ENCODE data around the gene PROC. TPM values are rescaled to one million over a fixed set of nuclear protein-coding genes. Genes with fewer than 3 reads are reported as not detected.

PROC gene
- total RNA-seq, 1 experiment from 2014 or later: 1.1 TPM

GRCh38 chr2:127419448-127420038 is 1.3 kb downstream of the PROC start:
- CTCF ChIA-PET: interaction anchor here (0.6 kb wide), 1 partner anchor 60 kb away, joined by 3 read pairs; no protein-coding TSS in a partner anchor
- Histone ChIP-seq H3K4me3 (ENCODE audit: low read depth in 2 of 2, low read length in 2 of 2) (no peak overlapping the region), H3K4me1 (ENCODE audit: control insufficient read depth, insufficient read depth, low read length) (peaks cover 40% of the 10 kb centered on the region), H3K9me3 (ENCODE audit: control insufficient read depth, insufficient read depth, low read depth, low read length) (no peaks in the 10 kb centered on the region), H3K27ac (ENCODE audit: low read length) (peak overlapping the region; percentile 19; the same call in 1 of the 2 replicates), H3K27me3 (ENCODE audit: control insufficient read depth, insufficient read depth, low read length) (peaks cover 3% of the 10 kb centered on the region; the same call in 1 of the 2 replicates), H3K36me3 (ENCODE audit: control insufficient read depth, insufficient read depth, low read length) (no peaks in the 10 kb centered on the region)
- TF ChIP-seq, protein P1, sequence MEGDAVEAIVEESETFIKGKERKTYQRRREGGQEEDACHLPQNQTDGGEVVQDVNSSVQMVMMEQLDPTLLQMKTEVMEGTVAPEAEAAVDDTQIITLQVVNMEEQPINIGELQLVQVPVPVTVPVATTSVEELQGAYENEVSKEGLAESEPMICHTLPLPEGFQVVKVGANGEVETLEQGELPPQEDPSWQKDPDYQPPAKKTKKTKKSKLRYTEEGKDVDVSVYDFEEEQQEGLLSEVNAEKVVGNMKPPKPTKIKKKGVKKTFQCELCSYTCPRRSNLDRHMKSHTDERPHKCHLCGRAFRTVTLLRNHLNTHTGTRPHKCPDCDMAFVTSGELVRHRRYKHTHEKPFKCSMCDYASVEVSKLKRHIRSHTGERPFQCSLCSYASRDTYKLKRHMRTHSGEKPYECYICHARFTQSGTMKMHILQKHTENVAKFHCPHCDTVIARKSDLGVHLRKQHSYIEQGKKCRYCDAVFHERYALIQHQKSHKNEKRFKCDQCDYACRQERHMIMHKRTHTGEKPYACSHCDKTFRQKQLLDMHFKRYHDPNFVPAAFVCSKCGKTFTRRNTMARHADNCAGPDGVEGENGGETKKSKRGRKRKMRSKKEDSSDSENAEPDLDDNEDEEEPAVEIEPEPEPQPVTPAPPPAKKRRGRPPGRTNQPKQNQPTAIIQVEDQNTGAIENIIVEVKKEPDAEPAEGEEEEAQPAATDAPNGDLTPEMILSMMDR (IDR thresholded peaks at IDR 0.05): no peak
- TF ChIP-seq SIN3A (IDR thresholded peaks at IDR 0.05; ENCODE audit: borderline replicate concordance, insufficient read depth, low read depth, low read length): no peak
- TF ChIP-seq, protein P2, sequence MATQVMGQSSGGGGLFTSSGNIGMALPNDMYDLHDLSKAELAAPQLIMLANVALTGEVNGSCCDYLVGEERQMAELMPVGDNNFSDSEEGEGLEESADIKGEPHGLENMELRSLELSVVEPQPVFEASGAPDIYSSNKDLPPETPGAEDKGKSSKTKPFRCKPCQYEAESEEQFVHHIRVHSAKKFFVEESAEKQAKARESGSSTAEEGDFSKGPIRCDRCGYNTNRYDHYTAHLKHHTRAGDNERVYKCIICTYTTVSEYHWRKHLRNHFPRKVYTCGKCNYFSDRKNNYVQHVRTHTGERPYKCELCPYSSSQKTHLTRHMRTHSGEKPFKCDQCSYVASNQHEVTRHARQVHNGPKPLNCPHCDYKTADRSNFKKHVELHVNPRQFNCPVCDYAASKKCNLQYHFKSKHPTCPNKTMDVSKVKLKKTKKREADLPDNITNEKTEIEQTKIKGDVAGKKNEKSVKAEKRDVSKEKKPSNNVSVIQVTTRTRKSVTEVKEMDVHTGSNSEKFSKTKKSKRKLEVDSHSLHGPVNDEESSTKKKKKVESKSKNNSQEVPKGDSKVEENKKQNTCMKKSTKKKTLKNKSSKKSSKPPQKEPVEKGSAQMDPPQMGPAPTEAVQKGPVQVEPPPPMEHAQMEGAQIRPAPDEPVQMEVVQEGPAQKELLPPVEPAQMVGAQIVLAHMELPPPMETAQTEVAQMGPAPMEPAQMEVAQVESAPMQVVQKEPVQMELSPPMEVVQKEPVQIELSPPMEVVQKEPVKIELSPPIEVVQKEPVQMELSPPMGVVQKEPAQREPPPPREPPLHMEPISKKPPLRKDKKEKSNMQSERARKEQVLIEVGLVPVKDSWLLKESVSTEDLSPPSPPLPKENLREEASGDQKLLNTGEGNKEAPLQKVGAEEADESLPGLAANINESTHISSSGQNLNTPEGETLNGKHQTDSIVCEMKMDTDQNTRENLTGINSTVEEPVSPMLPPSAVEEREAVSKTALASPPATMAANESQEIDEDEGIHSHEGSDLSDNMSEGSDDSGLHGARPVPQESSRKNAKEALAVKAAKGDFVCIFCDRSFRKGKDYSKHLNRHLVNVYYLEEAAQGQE (IDR thresholded peaks at IDR 0.05; ENCODE audit: insufficient read depth in 1 of 2, low read depth in 2 of 2, low read length in 1 of 2): no peak
- TF ChIP-seq TCF7L2 (IDR thresholded peaks at IDR 0.05; ENCODE audit: low read depth, low read length): no peak
- TF ChIP-seq POLR2AphosphoS5 (IDR thresholded peaks at IDR 0.05; ENCODE audit: low read depth, low read length): no peak
- DNase-seq (ENCODE audit: low read depth, low spot score): no peak
- intact Hi-C loops (cut with micrococcal nuclease; ENCODE audit: unreplicated experiment): loop anchor here (5.0 kb wide), 1 partner anchor 87 kb away; no protein-coding TSS in a partner anchor
- no peak for ATAC-seq
- POLR2A ChIA-PET: no interaction called here
- in situ Hi-C loops (cut with HindIII; ENCODE audit: low pct_unique_long_range_greater_than_20kb, low sequenced_read_pairs): loop anchor here (10.0 kb wide), 1 partner anchor 55 kb away; no protein-coding TSS in a partner anchor
- no TSS peak for BruUV-seq (replicated peaks)

- ChIA-PET POLR2A (no interaction called here), CTCF (interaction anchor here (0.6 kb wide), 1 partner anchor 59 kb away, joined by 3 read pairs; no protein-coding TSS in a partner anchor)
- Histone ChIP-seq H3K9me3 (ENCODE audit: control insufficient read depth, insufficient read depth, low read depth, low read length) (no peaks in the 10 kb centered on the region), H3K4me3 (ENCODE audit: low read depth in 2 of 2, low read length in 2 of 2) (no peak overlapping the region), H3K27ac (ENCODE audit: low read length) (0 out of 2 replicates have a peak overlapping the region, but pooled peaks have one; percentile 29), H3K4me1 (ENCODE audit: control insufficient read depth, insufficient read depth, low read length) (peaks cover 37% of the 10 kb centered on the region), H3K27me3 (ENCODE audit: control insufficient read depth, insufficient read depth, low read length) (peaks cover 3% of the 10 kb centered on the region; the same call in 1 of the 2 replicates), H3K36me3 (ENCODE audit: control insufficient read depth, insufficient read depth, low read length) (no peaks in the 10 kb centered on the region)
- TF ChIP-seq, protein P2 (IDR thresholded peaks at IDR 0.05; ENCODE audit: insufficient read depth in 1 of 2, low read depth in 2 of 2, low read length in 1 of 2): no peak
- TF ChIP-seq, protein P1 (IDR thresholded peaks at IDR 0.05): no peak
- no peak for TF ChIP-seq TCF7L2 (IDR thresholded peaks at IDR 0.05; ENCODE audit: low read depth, low read length)
- TF ChIP-seq POLR2AphosphoS5 (IDR thresholded peaks at IDR 0.05; ENCODE audit: low read depth, low read length): no peak
- no peak for TF ChIP-seq SIN3A (IDR thresholded peaks at IDR 0.05; ENCODE audit: borderline replicate concordance, insufficient read depth, low read depth, low read length)
- intact Hi-C loops (cut with micrococcal nuclease; ENCODE audit: unreplicated experiment) (no loop called here), in situ Hi-C loops (cut with HindIII; ENCODE audit: low pct_unique_long_range_greater_than_20kb, low sequenced_read_pairs) (no loop called here)
- BruUV-seq (replicated peaks): no TSS peak
- DNase-seq (ENCODE audit: low read depth, low spot score): no peak
- no peak for ATAC-seq
Observed at GRCh38 chr2:127420039-127420864, 2.0 kb downstream of the PROC start.

Measured in Panc1 (cell line).